ENCODE measurements around the gene MYLK4. TPM values are rescaled to one million over a fixed set of nuclear protein-coding genes. Genes with fewer than 3 reads are reported as not detected.

Gene MYLK4
- total RNA-seq, 1 donor from 2014 or later = 0.65 TPM

- H3K4me3 Mint-ChIP-seq = no peak overlapping the region
- H3K36me3 Mint-ChIP-seq = no peaks in the 10 kb centered on the region
- no peak overlapping the region for H3K27ac Mint-ChIP-seq
- no peak for DNase-seq (ENCODE audit: extremely low spot score, unreplicated experiment)
- H3K4me1 Mint-ChIP-seq (ENCODE audit: unreplicated experiment) = peaks cover 22% of the 10 kb centered on the region
- H3K27me3 Mint-ChIP-seq = peaks cover 7% of the 10 kb centered on the region
- TF ChIP-seq, protein P1, sequence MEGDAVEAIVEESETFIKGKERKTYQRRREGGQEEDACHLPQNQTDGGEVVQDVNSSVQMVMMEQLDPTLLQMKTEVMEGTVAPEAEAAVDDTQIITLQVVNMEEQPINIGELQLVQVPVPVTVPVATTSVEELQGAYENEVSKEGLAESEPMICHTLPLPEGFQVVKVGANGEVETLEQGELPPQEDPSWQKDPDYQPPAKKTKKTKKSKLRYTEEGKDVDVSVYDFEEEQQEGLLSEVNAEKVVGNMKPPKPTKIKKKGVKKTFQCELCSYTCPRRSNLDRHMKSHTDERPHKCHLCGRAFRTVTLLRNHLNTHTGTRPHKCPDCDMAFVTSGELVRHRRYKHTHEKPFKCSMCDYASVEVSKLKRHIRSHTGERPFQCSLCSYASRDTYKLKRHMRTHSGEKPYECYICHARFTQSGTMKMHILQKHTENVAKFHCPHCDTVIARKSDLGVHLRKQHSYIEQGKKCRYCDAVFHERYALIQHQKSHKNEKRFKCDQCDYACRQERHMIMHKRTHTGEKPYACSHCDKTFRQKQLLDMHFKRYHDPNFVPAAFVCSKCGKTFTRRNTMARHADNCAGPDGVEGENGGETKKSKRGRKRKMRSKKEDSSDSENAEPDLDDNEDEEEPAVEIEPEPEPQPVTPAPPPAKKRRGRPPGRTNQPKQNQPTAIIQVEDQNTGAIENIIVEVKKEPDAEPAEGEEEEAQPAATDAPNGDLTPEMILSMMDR (conservative IDR thresholded peaks at IDR 0.05) = no peak
- no peaks in the 10 kb centered on the region for H3K9me3 Mint-ChIP-seq
Observed at GRCh38 chr6:2732503-2733089, 18.1 kb downstream of the MYLK4 start.

DNA sequence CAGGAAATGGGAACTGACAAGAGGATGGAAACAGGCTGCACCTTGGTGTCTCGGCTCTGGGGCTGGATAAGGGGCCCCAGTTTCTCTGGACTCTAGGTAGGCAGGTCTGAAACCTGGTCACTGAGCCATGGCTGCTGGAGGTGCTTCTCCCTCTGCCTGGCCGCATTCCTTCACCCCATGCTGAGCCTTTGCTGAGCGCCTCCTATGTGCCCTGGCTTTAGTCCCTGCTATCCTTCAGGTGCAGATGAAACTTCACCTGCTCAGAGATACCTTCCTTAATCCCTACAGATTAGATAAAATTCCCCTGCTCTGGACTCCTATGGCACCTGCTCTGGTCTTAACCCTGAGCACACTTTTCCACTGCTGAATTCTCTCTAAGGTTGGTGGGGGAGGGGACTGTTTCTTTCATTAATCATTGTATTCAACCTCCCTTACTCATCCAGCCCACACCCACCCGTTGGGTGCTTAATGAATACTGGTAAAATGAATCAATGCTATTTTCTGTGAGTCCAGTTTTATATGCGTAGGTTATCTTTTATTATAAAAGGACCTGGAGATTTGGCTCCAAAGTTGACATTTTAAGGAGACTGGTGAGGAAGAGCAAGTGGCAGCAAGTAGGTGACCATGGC lies 19.3 kb downstream of the MYLK4 start:
- Mint-ChIP-seq H3K9me3 (no peaks in the 10 kb centered on the region), H3K27ac (no peak overlapping the region), H3K4me1 (ENCODE audit: unreplicated experiment) (peaks cover 27% of the 10 kb centered on the region), H3K4me3 (no peak overlapping the region), H3K27me3 (peaks cover 7% of the 10 kb centered on the region), H3K36me3 (no peaks in the 10 kb centered on the region)
- DNase-seq (ENCODE audit: extremely low spot score, unreplicated experiment) = no peak
- TF ChIP-seq, protein P1 (conservative IDR thresholded peaks at IDR 0.05) = no peak

DNA sequence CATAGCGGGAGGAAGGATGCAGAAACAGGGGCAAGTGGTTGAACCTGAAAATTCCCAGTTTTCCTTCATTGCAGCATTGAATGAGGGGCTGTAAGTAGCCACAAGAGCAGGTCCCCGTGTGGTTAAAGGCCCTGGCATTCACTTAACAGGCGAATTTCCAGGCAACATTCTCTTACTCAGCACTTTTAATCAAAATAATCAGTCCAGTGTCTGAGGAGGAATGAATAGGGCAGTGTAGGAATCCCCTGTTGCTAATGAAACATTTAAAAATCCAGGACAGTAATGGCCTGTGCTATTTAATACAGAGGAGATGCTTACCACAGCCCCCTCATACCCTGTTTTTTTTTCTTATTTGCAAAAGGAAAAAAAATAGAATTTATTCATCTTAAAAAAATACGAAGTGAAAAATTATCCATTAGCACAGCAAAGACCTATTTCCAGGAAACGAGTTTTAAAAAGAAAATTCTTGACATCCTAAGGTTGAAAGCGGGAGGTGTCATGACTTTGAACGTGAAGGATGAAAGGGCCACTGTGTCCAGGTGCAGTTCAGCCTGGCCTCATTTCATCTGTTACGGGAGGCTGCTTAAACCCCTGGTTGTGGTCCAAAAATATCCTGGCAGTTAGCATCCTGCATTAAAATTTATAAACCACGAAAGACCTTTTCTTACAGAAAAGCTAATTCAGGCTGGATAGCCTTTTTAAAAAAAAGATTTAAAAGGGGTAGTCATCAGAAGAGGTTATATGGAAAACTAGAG lies 20.2 kb downstream of the MYLK4 start:
- Mint-ChIP-seq H3K4me3 (no peak overlapping the region), H3K4me1 (ENCODE audit: unreplicated experiment) (peaks cover 33% of the 10 kb centered on the region), H3K27ac (no peak overlapping the region), H3K27me3 (peaks cover 7% of the 10 kb centered on the region), H3K36me3 (no peaks in the 10 kb centered on the region), H3K9me3 (no peaks in the 10 kb centered on the region)
- no peak for DNase-seq (ENCODE audit: extremely low spot score, unreplicated experiment)
- TF ChIP-seq, protein P1 (conservative IDR thresholded peaks at IDR 0.05) = no peak

- Mint-ChIP-seq H3K36me3 (no peaks in the 10 kb centered on the region), H3K27ac (no peak overlapping the region), H3K4me3 (no peak overlapping the region), H3K4me1 (ENCODE audit: unreplicated experiment) (peaks cover 33% of the 10 kb centered on the region), H3K9me3 (no peaks in the 10 kb centered on the region), H3K27me3 (peaks cover 7% of the 10 kb centered on the region)
- no peak for DNase-seq (ENCODE audit: extremely low spot score, unreplicated experiment)
- TF ChIP-seq, protein P1 (conservative IDR thresholded peaks at IDR 0.05) = no peak
Observed at GRCh38 chr6:2729921-2730320, 20.8 kb downstream of the MYLK4 start.

- Mint-ChIP-seq H3K27me3 (peaks cover 3% of the 10 kb centered on the region), H3K4me1 (ENCODE audit: unreplicated experiment) (peaks cover 22% of the 10 kb centered on the region), H3K36me3 (peaks cover 5% of the 10 kb centered on the region), H3K4me3 (no peak overlapping the region), H3K27ac (no peak overlapping the region), H3K9me3 (no peaks in the 10 kb centered on the region)
- TF ChIP-seq, protein P1 (conservative IDR thresholded peaks at IDR 0.05) = no peak
- no peak for DNase-seq (ENCODE audit: extremely low spot score, unreplicated experiment)
Observed at GRCh38 chr6:2725999-2726567, 24.6 kb downstream of the MYLK4 start.

Data from type B pancreatic cell (in vitro differentiated cells).